Ovary (tissue), 3 donors: Measurements from ENCODE around the gene NTRK2.

Experiments
- CTCF ChIP-seq, 3 donors: fragments of 450-650 bp in 2 of 3; fragments of 200-600 bp in 1 of 3; IDR thresholded peaks; one replicate each; pipeline versions ENCODE4 v1.5.1 to v1.8.0; 2016 to 2022; ENCODE audit warnings: antibody characterized with exemption in 3 of 3, mild to moderate bottlenecking in 1 of 3
- EP300 ChIP-seq: sonication (generic); formaldehyde crosslinking; IDR thresholded peaks from one replicate; pipeline ENCODE4 v1.6.1; 2017; ENCODE audit warnings: antibody characterized with exemption
- POLR2A ChIP-seq: fragments of 450-650 bp; IDR thresholded peaks from one replicate; pipeline ENCODE4 v1.6.1; 2017; ENCODE audit warnings: antibody characterized with exemption, mild to moderate bottlenecking, moderate library complexity
- donor health status: DM: no; HTN: no; CAD: no.

DNA sequence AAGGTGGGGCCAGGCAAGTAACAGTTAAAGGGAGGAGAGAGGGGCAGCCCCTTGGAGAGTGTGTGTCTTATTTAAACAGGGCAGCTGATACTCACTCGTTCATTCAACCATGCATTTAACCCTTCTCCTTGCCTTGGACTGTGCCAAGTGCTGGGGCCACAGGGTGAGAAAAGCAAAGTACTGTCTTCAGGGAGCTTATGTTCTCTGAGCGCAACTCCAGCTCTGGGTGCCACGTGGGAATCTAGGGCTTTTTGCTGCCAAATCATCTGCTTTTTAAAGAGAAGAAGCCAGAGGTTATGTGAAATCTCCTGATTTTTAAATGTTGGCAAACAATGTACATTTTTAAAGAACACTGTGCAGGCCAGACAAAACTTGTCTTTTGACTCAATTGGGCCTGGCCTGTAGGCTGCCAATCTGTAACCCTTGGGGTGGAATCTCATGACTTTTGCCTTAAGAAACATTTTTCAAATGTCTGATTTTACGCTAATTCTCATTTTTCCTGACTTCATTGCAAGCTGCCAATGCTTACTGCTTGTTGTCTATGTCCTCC lies 157.8 kb downstream of the NTRK2 start:
- TF ChIP-seq CTCF (IDR thresholded peaks at IDR 0.05) (no peak), POLR2A (no peak), EP300 (no peak)
